ENCODE data around the gene WDR64.

WDR64 gene

GRCh38 chr1:241652012-241652411 lies at the start of gene WDR64:
TSS of gene WDR64 (plus strand) at chr1:241652281. CDS start at chr1:241652485, 204 bp downstream.
- no peak within 1 kb of the TSS for H3K4me3 ChIP-seq (ENCODE audit: low read length)
- no peak for DNase-seq (ENCODE audit: low read depth)
- TF ChIP-seq, protein P1, sequence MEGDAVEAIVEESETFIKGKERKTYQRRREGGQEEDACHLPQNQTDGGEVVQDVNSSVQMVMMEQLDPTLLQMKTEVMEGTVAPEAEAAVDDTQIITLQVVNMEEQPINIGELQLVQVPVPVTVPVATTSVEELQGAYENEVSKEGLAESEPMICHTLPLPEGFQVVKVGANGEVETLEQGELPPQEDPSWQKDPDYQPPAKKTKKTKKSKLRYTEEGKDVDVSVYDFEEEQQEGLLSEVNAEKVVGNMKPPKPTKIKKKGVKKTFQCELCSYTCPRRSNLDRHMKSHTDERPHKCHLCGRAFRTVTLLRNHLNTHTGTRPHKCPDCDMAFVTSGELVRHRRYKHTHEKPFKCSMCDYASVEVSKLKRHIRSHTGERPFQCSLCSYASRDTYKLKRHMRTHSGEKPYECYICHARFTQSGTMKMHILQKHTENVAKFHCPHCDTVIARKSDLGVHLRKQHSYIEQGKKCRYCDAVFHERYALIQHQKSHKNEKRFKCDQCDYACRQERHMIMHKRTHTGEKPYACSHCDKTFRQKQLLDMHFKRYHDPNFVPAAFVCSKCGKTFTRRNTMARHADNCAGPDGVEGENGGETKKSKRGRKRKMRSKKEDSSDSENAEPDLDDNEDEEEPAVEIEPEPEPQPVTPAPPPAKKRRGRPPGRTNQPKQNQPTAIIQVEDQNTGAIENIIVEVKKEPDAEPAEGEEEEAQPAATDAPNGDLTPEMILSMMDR (conservative IDR thresholded peaks at IDR 0.05; ENCODE audit: low read depth, low read length): no peak

DNA sequence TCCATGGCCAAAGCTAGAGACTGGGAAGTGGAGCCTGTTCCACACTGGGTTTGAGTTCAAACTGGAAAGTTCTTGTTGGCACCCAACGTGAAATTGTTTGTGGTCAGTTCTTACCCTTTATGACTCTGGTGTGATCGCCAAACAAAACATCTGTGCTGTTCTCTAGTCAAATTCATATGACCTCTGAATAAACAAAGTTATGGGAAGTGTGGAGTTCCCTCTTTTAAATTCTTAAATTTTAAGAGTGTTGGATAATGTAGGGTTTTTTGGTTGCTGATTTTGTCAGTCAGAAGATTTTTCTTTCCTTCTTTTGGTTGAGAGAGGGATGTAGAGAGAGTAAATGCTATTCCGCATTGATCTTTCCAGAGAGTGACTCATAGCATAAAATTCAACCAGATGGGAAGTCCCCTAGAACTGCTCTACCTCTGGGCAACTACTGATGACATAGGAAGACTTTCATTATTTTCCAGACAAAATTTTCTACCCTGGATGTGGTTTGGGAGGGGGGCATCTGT lies 48.3 kb upstream of the WDR64 start:
- DNase-seq (ENCODE audit: low read depth): no peak
- TF ChIP-seq, protein P1 (conservative IDR thresholded peaks at IDR 0.05; ENCODE audit: low read depth, low read length): no peak
- H3K4me3 ChIP-seq (ENCODE audit: low read length): no peak overlapping the region

GRCh38 chr1:241605146-241605805 lies 46.8 kb upstream of the WDR64 start:
- no peak for DNase-seq (ENCODE audit: low read depth)
- TF ChIP-seq, protein P1 (conservative IDR thresholded peaks at IDR 0.05; ENCODE audit: low read depth, low read length): peak; percentile 39
- H3K4me3 ChIP-seq (ENCODE audit: low read length): no peak overlapping the region

GRCh38 chr1:241606544-241606943 lies 45.5 kb upstream of the WDR64 start:
- no peak for DNase-seq (ENCODE audit: low read depth)
- H3K4me3 ChIP-seq (ENCODE audit: low read length): no peak overlapping the region
- TF ChIP-seq, protein P1 (conservative IDR thresholded peaks at IDR 0.05; ENCODE audit: low read depth, low read length): no peak

- no peak for DNase-seq (ENCODE audit: low read depth)
- no peak overlapping the region for H3K4me3 ChIP-seq (ENCODE audit: low read length)
- TF ChIP-seq, protein P1 (conservative IDR thresholded peaks at IDR 0.05; ENCODE audit: low read depth, low read length): no peak
Measured at GRCh38 chr1:241607497-241607896, 44.6 kb upstream of the WDR64 start.

- no peak for DNase-seq (ENCODE audit: low read depth)
- no peak overlapping the region for H3K4me3 ChIP-seq (ENCODE audit: low read length)
- TF ChIP-seq, protein P1 (conservative IDR thresholded peaks at IDR 0.05; ENCODE audit: low read depth, low read length): no peak
Measured at GRCh38 chr1:241608379-241609033, 43.6 kb upstream of the WDR64 start.

All from retinal pigment epithelial cell (primary cell).